GM18873 (cell line): ENCODE measurements around the gene MYRFL.
"Not testable (repeated sequence)": the region's sequence is repeated elsewhere in the genome, so short reads cannot be mapped to it uniquely, and the experiment has no call there.

Experiments
- ATAC-seq: cut with Tn5 transposase; IDR thresholded peaks from one replicate; pipeline ENCODE4 v1.9.1; 2021; ENCODE audit warnings: mild to moderate bottlenecking, moderate library complexity, moderate number of reproducible peaks; ENCODE audit not compliant: unreplicated experiment, low FRiP score

The MYRFL gene

GRCh38 chr12:69840727-69841126 lies 15.7 kb downstream of the MYRFL start:
- ATAC-seq: no peak

GRCh38 chr12:69843608-69844007 lies 18.6 kb downstream of the MYRFL start:
- no peak for ATAC-seq

- ATAC-seq: no peak
Measured at GRCh38 chr12:69844416-69844815, 19.4 kb downstream of the MYRFL start.

GRCh38 chr12:69844836-69845235 lies 19.8 kb downstream of the MYRFL start:
- ATAC-seq: no peak

- ATAC-seq: no peak
Measured at GRCh38 chr12:69846976-69847375, 21.9 kb downstream of the MYRFL start.

- ATAC-seq: no peak
Measured at GRCh38 chr12:69851976-69852375, 26.9 kb downstream of the MYRFL start.

- not testable (repeated sequence) for ATAC-seq
Measured at GRCh38 chr12:69853176-69853961, 28.3 kb downstream of the MYRFL start.

- ATAC-seq: no peak
Measured at GRCh38 chr12:69866698-69867097, 41.7 kb downstream of the MYRFL start.

- no peak for ATAC-seq
Measured at GRCh38 chr12:69868695-69869094, 43.7 kb downstream of the MYRFL start.

GRCh38 chr12:69872804-69873203 lies 47.8 kb downstream of the MYRFL start:
- ATAC-seq: no peak

GRCh38 chr12:69873429-69873828 lies 48.4 kb downstream of the MYRFL start:
- no peak for ATAC-seq

- ATAC-seq: no peak
Measured at GRCh38 chr12:69874606-69875005, 49.6 kb downstream of the MYRFL start.

- ATAC-seq: no peak
Measured at GRCh38 chr12:69875416-69875935, 50.4 kb downstream of the MYRFL start.

GRCh38 chr12:69879007-69879960 lies 54.3 kb downstream of the MYRFL start:
- peak; percentile 69 for ATAC-seq

GRCh38 chr12:69880571-69880970 lies 55.5 kb downstream of the MYRFL start:
- ATAC-seq: no peak

GRCh38 chr12:69881771-69882170 lies 56.7 kb downstream of the MYRFL start:
- no peak for ATAC-seq

GRCh38 chr12:69884386-69884785 lies 59.4 kb downstream of the MYRFL start:
- no peak for ATAC-seq

- ATAC-seq: peak; percentile 47
Measured at GRCh38 chr12:69885658-69886057, 60.6 kb downstream of the MYRFL start.

- ATAC-seq: no peak
Measured at GRCh38 chr12:69886109-69886508, 61.1 kb downstream of the MYRFL start.

GRCh38 chr12:69886715-69887114 lies 61.7 kb downstream of the MYRFL start:
- ATAC-seq: no peak

- no peak for ATAC-seq
Measured at GRCh38 chr12:69888901-69889300, 63.9 kb downstream of the MYRFL start.
